ENCODE results near the gene KRTAP9-4. TPM values are rescaled to one million over a fixed set of nuclear protein-coding genes. Genes with fewer than 3 reads are reported as not detected.
"Not testable (repeated sequence)": the region's sequence is repeated elsewhere in the genome, so short reads cannot be mapped to it uniquely, and the experiment has no call there.

KRTAP9-4 gene
- total RNA-seq, 1 donor from 2014 or later = not detected

GRCh38 chr17:41226051-41226450, 23.4 kb upstream of the KRTAP9-4 start:
- no peak for DNase-seq (ENCODE audit: low spot score)
- no peaks in the 10 kb centered on the region for H3K36me3 Mint-ChIP-seq (ENCODE audit: low read depth, unreplicated experiment)
- no peaks in the 10 kb centered on the region for H3K9me3 Mint-ChIP-seq (ENCODE audit: unreplicated experiment)
- no peak overlapping the region for H3K4me3 Mint-ChIP-seq (ENCODE audit: unreplicated experiment)
- peaks cover 3% of the 10 kb centered on the region for H3K27me3 Mint-ChIP-seq (ENCODE audit: unreplicated experiment)
- no peak overlapping the region for H3K27ac Mint-ChIP-seq (ENCODE audit: unreplicated experiment)
- peaks cover 4% of the 10 kb centered on the region for H3K4me1 Mint-ChIP-seq (ENCODE audit: unreplicated experiment)
- TF ChIP-seq, protein P1, sequence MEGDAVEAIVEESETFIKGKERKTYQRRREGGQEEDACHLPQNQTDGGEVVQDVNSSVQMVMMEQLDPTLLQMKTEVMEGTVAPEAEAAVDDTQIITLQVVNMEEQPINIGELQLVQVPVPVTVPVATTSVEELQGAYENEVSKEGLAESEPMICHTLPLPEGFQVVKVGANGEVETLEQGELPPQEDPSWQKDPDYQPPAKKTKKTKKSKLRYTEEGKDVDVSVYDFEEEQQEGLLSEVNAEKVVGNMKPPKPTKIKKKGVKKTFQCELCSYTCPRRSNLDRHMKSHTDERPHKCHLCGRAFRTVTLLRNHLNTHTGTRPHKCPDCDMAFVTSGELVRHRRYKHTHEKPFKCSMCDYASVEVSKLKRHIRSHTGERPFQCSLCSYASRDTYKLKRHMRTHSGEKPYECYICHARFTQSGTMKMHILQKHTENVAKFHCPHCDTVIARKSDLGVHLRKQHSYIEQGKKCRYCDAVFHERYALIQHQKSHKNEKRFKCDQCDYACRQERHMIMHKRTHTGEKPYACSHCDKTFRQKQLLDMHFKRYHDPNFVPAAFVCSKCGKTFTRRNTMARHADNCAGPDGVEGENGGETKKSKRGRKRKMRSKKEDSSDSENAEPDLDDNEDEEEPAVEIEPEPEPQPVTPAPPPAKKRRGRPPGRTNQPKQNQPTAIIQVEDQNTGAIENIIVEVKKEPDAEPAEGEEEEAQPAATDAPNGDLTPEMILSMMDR (IDR thresholded peaks at IDR 0.05; ENCODE audit: unreplicated experiment) = no peak

GRCh38 chr17:41226598-41227095, 22.8 kb upstream of the KRTAP9-4 start, which contains the start of gene KRTAP9-2:
TSS of gene KRTAP9-2 (plus strand) at chr17:41226648. CDS start at chr17:41226655, 7 bp downstream.
- H3K27ac Mint-ChIP-seq (ENCODE audit: unreplicated experiment); H3K36me3 Mint-ChIP-seq (ENCODE audit: low read depth, unreplicated experiment); H3K4me1 Mint-ChIP-seq (ENCODE audit: unreplicated experiment); DNase-seq (ENCODE audit: low spot score); H3K27me3 Mint-ChIP-seq (ENCODE audit: unreplicated experiment); H3K4me3 Mint-ChIP-seq (ENCODE audit: unreplicated experiment); H3K9me3 Mint-ChIP-seq (ENCODE audit: unreplicated experiment): not testable (repeated sequence)

DNA sequence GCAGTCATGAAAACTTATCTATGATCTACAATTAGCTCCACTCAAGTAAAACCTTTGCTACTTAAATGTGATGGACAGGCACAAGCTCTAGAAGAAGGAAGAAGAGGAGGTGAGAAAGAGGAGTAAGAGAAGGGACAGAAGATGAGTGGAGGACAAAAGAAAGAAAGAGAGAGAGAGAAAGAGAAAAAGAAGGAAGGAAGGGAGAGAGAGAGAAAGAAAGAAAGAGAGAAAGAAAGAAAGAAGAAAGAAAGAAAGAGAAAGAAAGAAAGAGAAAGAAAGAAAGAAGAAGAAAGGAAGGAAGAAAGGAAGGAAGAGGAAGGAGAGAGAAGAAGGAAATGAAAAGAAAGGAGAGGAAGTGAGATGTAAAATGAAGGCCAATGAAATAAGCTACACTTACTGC, 19.4 kb upstream of the KRTAP9-4 start:
- H3K4me1 Mint-ChIP-seq (ENCODE audit: unreplicated experiment) = peaks cover 4% of the 10 kb centered on the region
- H3K36me3 Mint-ChIP-seq (ENCODE audit: low read depth, unreplicated experiment) = no peaks in the 10 kb centered on the region
- peaks cover 3% of the 10 kb centered on the region for H3K27me3 Mint-ChIP-seq (ENCODE audit: unreplicated experiment)
- H3K27ac Mint-ChIP-seq (ENCODE audit: unreplicated experiment) = no peak overlapping the region
- no peak for DNase-seq (ENCODE audit: low spot score)
- no peaks in the 10 kb centered on the region for H3K9me3 Mint-ChIP-seq (ENCODE audit: unreplicated experiment)
- H3K4me3 Mint-ChIP-seq (ENCODE audit: unreplicated experiment) = no peak overlapping the region
- TF ChIP-seq, protein P1 (IDR thresholded peaks at IDR 0.05; ENCODE audit: unreplicated experiment) = no peak

- Mint-ChIP-seq H3K9me3 (ENCODE audit: unreplicated experiment) (no peaks in the 10 kb centered on the region), H3K36me3 (ENCODE audit: low read depth, unreplicated experiment) (no peaks in the 10 kb centered on the region), H3K27ac (ENCODE audit: unreplicated experiment) (no peak overlapping the region), H3K27me3 (ENCODE audit: unreplicated experiment) (peaks cover 3% of the 10 kb centered on the region), H3K4me1 (ENCODE audit: unreplicated experiment) (peaks cover 4% of the 10 kb centered on the region), H3K4me3 (ENCODE audit: unreplicated experiment) (no peak overlapping the region)
- TF ChIP-seq, protein P1 (IDR thresholded peaks at IDR 0.05; ENCODE audit: unreplicated experiment) = no peak
- no peak for DNase-seq (ENCODE audit: low spot score)
Observed at GRCh38 chr17:41231731-41232130, 17.8 kb upstream of the KRTAP9-4 start.

DNA sequence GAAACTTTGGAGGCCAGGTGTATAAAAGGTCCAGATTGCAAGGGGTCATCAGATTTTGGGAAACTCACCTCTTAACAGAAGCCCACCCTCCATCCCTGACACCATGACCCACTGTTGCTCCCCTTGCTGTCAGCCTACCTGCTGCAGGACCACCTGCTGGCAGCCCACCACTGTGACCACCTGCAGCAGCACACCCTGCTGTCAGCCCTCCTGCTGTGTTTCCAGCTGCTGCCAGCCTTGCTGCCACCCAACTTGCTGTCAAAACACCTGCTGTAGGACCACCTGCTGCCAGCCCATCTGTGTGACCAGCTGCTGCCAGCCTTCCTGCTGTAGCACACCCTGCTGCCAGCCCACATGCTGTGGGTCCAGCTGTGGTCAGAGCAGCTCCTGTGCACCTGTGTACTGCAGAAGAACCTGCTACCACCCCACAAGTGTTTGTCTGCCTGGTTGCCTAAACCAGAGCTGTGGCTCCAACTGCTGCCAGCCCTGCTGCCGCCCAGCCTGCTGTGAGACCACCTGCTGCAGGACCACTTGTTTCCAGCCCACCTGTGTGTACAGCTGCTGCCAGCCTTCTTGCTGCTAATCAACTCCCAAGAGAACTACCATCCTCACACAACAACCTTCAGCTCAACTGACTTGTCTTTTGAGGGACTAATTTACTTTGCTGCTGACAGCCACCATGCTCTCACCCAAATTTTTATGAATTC, 16.9 kb upstream of the KRTAP9-4 start, which contains the start of gene KRTAP9-3:
Gene KRTAP9-3, plus strand, starts transcription at position 51 of the 707 bp plus-strand sequence. Its CDS starts 53 bp downstream, at position 104.
- H3K4me1 Mint-ChIP-seq (ENCODE audit: unreplicated experiment); H3K4me3 Mint-ChIP-seq (ENCODE audit: unreplicated experiment); H3K27me3 Mint-ChIP-seq (ENCODE audit: unreplicated experiment); DNase-seq (ENCODE audit: low spot score); H3K27ac Mint-ChIP-seq (ENCODE audit: unreplicated experiment); H3K36me3 Mint-ChIP-seq (ENCODE audit: low read depth, unreplicated experiment); H3K9me3 Mint-ChIP-seq (ENCODE audit: unreplicated experiment): not testable (repeated sequence)

DNA sequence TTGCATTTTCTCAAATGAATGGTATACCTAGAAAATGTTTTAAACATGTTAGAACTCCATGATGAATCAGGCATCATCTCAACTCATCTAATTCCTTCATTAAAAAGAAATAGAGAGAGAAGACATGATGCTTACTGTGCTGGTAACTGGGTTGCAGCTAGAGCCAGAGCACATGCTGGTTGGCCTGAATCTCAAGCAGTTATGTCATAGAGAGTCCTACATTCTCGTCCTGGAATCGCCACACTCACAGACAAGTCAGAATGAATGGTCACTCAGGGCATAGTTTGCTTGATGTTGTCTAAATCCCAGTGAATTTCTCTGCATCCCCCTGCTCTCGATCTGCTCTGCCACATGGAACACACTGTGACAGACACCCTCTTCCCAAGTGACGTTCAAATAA, 12.4 kb upstream of the KRTAP9-4 start:
- not testable (repeated sequence) for H3K4me3 Mint-ChIP-seq (ENCODE audit: unreplicated experiment); DNase-seq (ENCODE audit: low spot score); H3K27me3 Mint-ChIP-seq (ENCODE audit: unreplicated experiment)

DNA sequence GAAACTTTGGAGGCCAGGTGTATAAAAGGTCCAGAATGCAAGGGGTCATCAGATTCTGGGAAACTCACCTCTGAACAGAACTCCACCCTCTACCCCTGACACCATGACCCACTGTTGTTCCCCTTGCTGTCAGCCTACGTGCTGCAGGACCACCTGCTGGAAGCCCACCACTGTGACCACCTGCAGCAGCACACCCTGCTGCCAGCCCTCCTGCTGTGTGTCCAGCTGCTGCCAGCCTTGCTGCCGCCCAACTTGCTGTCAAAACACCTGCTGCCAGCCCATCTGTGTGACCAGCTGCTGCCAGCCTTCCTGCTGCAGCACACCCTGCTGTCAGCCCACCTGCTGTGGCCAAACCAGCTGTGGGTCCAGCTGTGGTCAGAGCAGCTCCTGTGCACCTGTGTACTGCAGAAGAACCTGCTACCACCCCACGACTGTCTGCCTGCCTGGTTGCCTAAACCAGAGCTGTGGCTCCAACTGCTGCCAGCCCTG, 11.5 kb upstream of the KRTAP9-4 start, which contains the start of gene KRTAP9-8:
Gene KRTAP9-8, plus strand, starts transcription at position 51 of the 489 bp plus-strand sequence. Its CDS starts 53 bp downstream, at position 104.
- not testable (repeated sequence) for H3K4me1 Mint-ChIP-seq (ENCODE audit: unreplicated experiment); DNase-seq (ENCODE audit: low spot score); H3K9me3 Mint-ChIP-seq (ENCODE audit: unreplicated experiment); H3K27me3 Mint-ChIP-seq (ENCODE audit: unreplicated experiment); H3K27ac Mint-ChIP-seq (ENCODE audit: unreplicated experiment); H3K4me3 Mint-ChIP-seq (ENCODE audit: unreplicated experiment); H3K36me3 Mint-ChIP-seq (ENCODE audit: low read depth, unreplicated experiment)

More for the DNA sequence above, 12.4 kb upstream of the KRTAP9-4 start:
- not testable (repeated sequence) for H3K9me3 Mint-ChIP-seq (ENCODE audit: unreplicated experiment); H3K27ac Mint-ChIP-seq (ENCODE audit: unreplicated experiment); H3K36me3 Mint-ChIP-seq (ENCODE audit: low read depth, unreplicated experiment); H3K4me1 Mint-ChIP-seq (ENCODE audit: unreplicated experiment)

DNA sequence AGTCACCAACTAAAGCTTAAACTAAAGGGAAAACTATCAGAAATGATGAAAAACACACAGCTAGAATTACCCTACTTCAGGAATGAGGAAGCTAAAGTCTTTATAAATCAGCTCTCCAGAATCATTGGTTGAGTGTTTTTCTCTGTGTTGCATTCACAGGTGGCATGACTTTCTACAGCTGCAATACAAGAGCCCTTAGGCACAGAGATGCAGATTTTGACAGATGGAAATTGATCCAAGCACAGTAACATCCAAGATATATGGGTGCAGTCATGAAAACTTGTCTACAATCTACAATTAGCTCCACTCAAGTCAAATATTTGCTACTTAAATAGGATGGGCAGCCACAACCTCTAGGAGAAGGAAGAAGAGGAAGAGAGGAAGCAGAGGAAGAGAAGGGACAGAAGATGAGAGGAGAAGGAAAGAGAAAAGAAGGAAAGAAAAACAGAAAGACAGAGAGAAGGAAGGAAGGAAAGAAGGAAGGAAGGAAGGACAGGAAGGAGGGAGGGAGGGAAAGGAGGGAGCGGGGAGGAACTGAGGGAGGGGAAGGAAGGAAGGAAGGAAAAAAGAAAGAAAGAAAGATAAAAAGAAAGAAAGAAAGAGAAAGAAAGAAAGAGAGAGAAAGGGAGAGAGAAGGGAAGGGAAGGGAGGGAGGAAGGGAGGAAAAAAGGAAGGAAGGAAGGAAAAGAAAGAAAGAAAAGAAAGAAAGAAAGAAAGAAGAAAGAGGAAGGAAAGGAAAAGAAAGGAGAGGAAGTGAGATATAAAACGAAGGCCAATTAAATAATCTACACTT, 2.3 kb upstream of the KRTAP9-4 start:
- H3K27me3 Mint-ChIP-seq (ENCODE audit: unreplicated experiment); H3K4me3 Mint-ChIP-seq (ENCODE audit: unreplicated experiment); H3K4me1 Mint-ChIP-seq (ENCODE audit: unreplicated experiment); DNase-seq (ENCODE audit: low spot score); H3K9me3 Mint-ChIP-seq (ENCODE audit: unreplicated experiment); H3K27ac Mint-ChIP-seq (ENCODE audit: unreplicated experiment); H3K36me3 Mint-ChIP-seq (ENCODE audit: low read depth, unreplicated experiment): not testable (repeated sequence)

Measured in endothelial cell (in vitro differentiated cells).